Progenitor cell of endocrine pancreas (in vitro differentiated cells): ENCODE measurements around the gene FMN1. TPM values are rescaled to one million over a fixed set of nuclear protein-coding genes. Genes with fewer than 3 reads are reported as not detected.

ENCODE experiments used
- DNase-seq: peaks from one replicate; pipeline ENCODE4 v3.0.0; 2021; ENCODE audit warnings: low spot score; ENCODE audit not compliant: unreplicated experiment
- H3K27ac Mint-ChIP-seq: 2 replicates; pipeline ENCODE4 v1.8.0; 2021; ENCODE audit warnings: mild to moderate bottlenecking, moderate library complexity, mixed read lengths
- H3K27me3 Mint-ChIP-seq: 2 replicates; pipeline ENCODE4 v1.8.0; 2021; ENCODE audit warnings: mixed read lengths
- H3K36me3 Mint-ChIP-seq: 2 replicates; pipeline ENCODE4 v1.8.0; 2022; ENCODE audit warnings: mixed read lengths; ENCODE audit not compliant: insufficient read depth
- H3K4me1 Mint-ChIP-seq: 2 replicates; pipeline ENCODE4 v1.8.0; 2021; ENCODE audit warnings: low read depth, mixed read lengths
- H3K4me3 Mint-ChIP-seq: 2 replicates; pipeline ENCODE4 v1.8.0; 2021; ENCODE audit warnings: low read depth, mild to moderate bottlenecking, moderate library complexity, mixed read lengths
- H3K9me3 Mint-ChIP-seq: 2 replicates; pipeline ENCODE4 v1.8.0; 2021; ENCODE audit warnings: low read depth, mixed read lengths
- total RNA-seq: library from RNA; stranded (reverse); gene quantifications from 2 replicates; pipeline ENCODE4 v1.2.1, GENCODE V29; 2021
- TF ChIP-seq, protein P1 (sequence below): fragments of 200-600 bp; sonication (generic); IDR thresholded peaks from one replicate; pipeline ENCODE4 v1.5.0; 2021; ENCODE audit warnings: antibody characterized with exemption, mild to moderate bottlenecking; ENCODE audit not compliant: unreplicated experiment

Gene FMN1
- total RNA-seq, 1 donor from 2014 or later, result 0.41 TPM

DNA sequence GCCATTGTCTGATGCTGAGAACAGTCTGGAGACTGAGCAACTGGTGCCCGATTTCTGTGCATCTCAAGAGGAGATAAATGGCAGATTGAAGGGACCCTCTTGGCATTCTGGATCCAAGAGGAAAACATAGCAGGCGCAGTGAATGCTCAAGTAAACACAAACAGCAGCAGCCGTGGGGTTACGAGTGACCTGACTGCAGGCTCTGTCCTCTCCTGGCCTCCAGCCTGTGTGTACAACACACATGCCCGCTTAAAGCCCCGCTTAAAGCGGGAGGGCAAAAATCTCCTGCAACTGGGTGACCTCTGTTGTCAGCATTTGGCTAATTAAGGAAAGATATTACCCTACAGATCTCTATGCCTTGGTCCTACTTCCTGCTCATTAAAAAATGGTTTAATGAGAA is 356.2 kb downstream of the FMN1 start:
- TF ChIP-seq, protein P1, sequence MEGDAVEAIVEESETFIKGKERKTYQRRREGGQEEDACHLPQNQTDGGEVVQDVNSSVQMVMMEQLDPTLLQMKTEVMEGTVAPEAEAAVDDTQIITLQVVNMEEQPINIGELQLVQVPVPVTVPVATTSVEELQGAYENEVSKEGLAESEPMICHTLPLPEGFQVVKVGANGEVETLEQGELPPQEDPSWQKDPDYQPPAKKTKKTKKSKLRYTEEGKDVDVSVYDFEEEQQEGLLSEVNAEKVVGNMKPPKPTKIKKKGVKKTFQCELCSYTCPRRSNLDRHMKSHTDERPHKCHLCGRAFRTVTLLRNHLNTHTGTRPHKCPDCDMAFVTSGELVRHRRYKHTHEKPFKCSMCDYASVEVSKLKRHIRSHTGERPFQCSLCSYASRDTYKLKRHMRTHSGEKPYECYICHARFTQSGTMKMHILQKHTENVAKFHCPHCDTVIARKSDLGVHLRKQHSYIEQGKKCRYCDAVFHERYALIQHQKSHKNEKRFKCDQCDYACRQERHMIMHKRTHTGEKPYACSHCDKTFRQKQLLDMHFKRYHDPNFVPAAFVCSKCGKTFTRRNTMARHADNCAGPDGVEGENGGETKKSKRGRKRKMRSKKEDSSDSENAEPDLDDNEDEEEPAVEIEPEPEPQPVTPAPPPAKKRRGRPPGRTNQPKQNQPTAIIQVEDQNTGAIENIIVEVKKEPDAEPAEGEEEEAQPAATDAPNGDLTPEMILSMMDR, result no peak
- peaks cover 5% of the 10 kb centered on the region for H3K4me1 Mint-ChIP-seq
- H3K27ac Mint-ChIP-seq, result no peak overlapping the region
- DNase-seq, result no peak
- peaks cover 10% of the 10 kb centered on the region for H3K27me3 Mint-ChIP-seq
- H3K4me3 Mint-ChIP-seq, result no peak overlapping the region
- H3K36me3 Mint-ChIP-seq, result no peaks in the 10 kb centered on the region
- no peaks in the 10 kb centered on the region for H3K9me3 Mint-ChIP-seq

DNA sequence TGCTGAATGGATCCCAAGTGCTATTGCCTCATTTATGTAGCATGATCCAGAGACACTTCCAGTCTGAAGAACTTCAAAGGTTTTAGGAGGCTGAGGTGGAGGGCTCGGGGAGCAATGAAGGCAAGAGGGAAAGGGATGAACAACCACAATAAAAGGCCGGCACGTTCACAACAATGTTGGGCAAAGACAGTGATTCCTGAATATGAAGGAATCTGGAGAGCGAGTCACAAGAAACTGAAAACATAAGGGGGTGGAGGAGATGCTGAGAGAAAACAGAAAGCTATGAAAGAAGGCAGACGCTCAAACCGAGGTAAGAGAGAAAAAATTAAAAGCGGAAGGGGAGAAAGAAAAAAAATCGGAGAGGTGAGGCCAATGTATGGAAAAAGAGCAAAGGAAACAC is 356.6 kb downstream of the FMN1 start:
- peaks cover 5% of the 10 kb centered on the region for H3K4me1 Mint-ChIP-seq
- H3K27ac Mint-ChIP-seq, result no peak overlapping the region

DNA sequence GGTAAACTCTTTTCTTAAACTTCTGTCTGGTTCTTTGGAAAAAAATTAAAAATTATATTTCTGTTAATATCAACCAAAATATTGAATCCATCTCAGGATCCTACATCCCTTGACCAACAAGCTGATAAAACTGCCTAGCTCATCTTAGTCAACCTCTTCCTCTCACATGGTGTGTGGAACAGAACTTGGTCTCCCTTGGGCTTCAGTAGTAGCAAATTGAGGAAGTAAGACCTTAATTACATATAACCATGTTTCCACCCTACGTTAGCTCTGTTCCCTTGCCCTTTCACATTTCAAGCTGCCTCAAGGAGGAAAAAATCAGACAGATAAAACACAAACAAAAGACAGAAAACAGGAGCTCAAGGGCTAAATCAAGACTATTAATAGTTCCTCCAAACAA is 360.4 kb downstream of the FMN1 start:
- Mint-ChIP-seq H3K9me3 (no peaks in the 10 kb centered on the region), H3K4me1 (peaks cover 5% of the 10 kb centered on the region), H3K27ac (no peak overlapping the region), H3K27me3 (peaks cover 12% of the 10 kb centered on the region), H3K36me3 (no peaks in the 10 kb centered on the region), H3K4me3 (no peak overlapping the region)
- DNase-seq, result no peak
- TF ChIP-seq, protein P1, result no peak

More for the DNA sequence above, 356.6 kb downstream of the FMN1 start:
- no peak for DNase-seq
- Mint-ChIP-seq H3K4me3 (no peak overlapping the region), H3K27me3 (peaks cover 12% of the 10 kb centered on the region), H3K36me3 (no peaks in the 10 kb centered on the region), H3K9me3 (no peaks in the 10 kb centered on the region)
- TF ChIP-seq, protein P1, result no peak

DNA sequence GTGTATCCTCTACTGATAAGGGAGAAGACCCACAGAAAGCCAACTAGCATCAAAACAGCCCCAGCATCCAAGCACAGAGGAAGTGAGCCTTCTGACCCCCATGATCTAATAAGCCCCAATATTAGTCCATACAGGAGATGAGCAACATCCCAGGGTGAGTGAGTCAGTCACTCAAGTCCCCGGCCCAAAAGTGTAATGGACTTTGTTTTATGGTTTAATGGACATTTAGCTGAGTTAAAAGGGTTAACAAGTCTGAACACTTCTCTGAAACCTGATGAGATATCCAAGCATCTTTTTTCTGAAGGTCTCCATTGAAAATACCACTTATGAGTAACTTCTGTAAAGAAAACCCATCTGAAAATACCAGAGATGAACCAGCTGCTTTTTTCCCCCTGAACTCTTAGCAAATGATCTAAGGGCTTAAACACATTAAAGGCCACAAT is 361.1 kb downstream of the FMN1 start:
- H3K4me3 Mint-ChIP-seq, result no peak overlapping the region
- H3K9me3 Mint-ChIP-seq, result no peaks in the 10 kb centered on the region
- H3K36me3 Mint-ChIP-seq, result no peaks in the 10 kb centered on the region
- TF ChIP-seq, protein P1, result no peak
- no peak overlapping the region for H3K27ac Mint-ChIP-seq
- no peak for DNase-seq
- peaks cover 2% of the 10 kb centered on the region for H3K4me1 Mint-ChIP-seq
- peaks cover 12% of the 10 kb centered on the region for H3K27me3 Mint-ChIP-seq

GRCh38 chr15:32831485-32831884 is 363.0 kb downstream of the FMN1 start:
- no peak overlapping the region for H3K4me3 Mint-ChIP-seq
- TF ChIP-seq, protein P1, result no peak
- H3K27ac Mint-ChIP-seq, result no peak overlapping the region
- peaks cover 8% of the 10 kb centered on the region for H3K27me3 Mint-ChIP-seq
- peaks cover 4% of the 10 kb centered on the region for H3K4me1 Mint-ChIP-seq
- no peaks in the 10 kb centered on the region for H3K9me3 Mint-ChIP-seq
- DNase-seq, result no peak
- no peaks in the 10 kb centered on the region for H3K36me3 Mint-ChIP-seq
